IPS DF 4.7 (cell line): ENCODE data around the gene INO80B.
"Not testable (repeated sequence)": the region's sequence is repeated elsewhere in the genome, so short reads cannot be mapped to it uniquely, and the experiment has no call there.

Experiments used
- DNase-seq: peaks from one replicate; pipeline ENCODE4 v3.0.0-alpha.2; 2013; ENCODE audit warnings: low spot score; ENCODE audit errors: extremely low read depth

Gene INO80B

GRCh38 chr2:74425523-74425922, 29.4 kb upstream of the INO80B start:
- DNase-seq = no peak

- DNase-seq = no peak
Measured at GRCh38 chr2:74426181-74426758, 28.6 kb upstream of the INO80B start.

DNA sequence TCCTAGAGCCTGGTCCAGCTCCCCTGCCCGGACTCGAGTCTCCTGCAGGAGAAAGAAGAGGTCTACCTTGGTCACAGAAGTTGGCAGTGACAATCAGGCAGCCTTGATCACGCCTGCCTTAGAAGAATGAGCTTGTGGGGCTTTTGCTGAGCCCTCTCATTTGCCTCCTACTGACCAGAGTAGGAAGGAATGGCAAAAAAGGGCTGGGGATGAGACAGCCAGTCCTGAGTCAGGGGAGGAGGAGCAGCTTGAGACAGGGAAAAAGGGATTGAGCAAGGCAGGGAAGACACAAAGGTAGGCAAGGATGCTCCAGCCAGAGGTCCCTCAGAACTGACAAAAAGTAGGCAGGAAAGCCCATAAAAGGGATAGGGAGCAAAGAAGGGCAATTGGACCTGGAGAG, 27.3 kb upstream of the INO80B start:
- no peak for DNase-seq

DNA sequence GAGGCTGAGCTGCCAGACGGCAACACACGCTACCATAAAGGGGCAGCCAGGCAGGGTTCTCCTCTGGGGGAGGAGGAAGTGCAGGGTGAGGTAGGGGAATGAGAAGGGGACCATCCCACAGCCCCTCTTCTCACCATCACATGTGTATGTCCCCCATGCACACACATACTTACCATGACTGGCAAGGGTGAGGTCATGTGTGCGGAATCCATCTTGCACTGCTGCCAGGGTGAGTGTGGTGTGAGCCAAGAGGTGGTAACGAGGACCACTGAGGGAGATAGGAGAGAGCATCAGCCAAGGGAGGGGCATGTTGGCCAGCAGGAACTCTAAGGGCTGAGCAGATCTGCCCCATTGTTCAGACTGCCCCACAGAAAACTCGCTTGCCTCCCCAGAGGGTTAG, 26.2 kb upstream of the INO80B start:
- no peak for DNase-seq

- DNase-seq = no peak
Measured at GRCh38 chr2:74429487-74430451, 25.1 kb upstream of the INO80B start.

DNA sequence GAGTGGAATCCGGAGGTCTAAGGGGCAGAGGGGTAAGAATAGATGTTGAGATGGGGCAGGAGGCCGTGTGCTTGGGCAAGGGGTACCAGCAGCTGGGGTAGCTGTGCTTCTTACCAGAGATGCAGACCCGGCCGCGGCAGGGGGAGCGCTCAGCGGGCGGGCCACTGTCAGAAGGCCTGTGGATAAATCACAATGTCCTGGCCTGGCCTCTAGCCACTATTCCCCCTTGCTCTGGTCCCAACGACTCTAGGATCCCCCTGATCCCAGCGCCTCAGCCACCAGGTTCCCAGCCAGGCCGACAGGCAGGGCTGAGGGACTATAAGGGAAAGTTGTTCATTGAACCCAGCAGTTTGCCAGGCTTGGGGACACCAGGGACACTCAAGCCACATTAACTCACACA, 24.4 kb upstream of the INO80B start:
- no peak for DNase-seq

DNA sequence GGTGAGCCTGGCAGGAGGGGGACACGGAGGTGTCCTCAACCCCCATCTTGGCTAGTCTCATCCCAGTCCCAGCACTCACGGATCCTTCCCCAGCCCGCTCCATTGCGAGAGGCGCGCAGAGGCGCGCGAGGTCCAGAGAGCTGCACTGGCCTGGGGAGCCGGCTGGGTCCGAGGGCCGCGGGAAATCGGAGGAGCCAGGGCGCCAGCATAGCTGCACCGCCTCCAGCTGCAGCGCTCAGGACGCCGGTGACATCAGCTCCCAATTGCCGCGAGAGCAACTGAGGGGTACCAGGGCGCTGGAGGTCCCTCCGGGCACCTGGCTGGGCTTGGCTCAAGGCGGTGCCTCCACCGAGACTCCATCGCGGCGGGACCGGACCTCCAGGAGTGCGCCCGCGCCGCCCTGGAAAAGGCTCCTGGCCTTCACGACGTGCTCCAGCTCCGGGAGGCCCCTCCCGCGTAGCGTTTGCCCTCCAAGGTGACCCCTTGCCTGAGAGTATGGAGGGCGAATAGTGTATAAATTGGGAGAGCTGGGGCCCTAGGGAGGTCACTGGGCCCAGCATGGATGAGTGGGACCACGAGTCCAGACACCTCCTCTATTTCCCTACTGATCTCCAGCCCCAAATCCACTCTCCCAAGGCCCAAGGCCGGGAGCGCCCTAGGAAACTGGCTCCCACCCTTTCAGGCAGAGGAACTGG, 18.6 kb upstream of the INO80B start:
- no peak for DNase-seq

DNA sequence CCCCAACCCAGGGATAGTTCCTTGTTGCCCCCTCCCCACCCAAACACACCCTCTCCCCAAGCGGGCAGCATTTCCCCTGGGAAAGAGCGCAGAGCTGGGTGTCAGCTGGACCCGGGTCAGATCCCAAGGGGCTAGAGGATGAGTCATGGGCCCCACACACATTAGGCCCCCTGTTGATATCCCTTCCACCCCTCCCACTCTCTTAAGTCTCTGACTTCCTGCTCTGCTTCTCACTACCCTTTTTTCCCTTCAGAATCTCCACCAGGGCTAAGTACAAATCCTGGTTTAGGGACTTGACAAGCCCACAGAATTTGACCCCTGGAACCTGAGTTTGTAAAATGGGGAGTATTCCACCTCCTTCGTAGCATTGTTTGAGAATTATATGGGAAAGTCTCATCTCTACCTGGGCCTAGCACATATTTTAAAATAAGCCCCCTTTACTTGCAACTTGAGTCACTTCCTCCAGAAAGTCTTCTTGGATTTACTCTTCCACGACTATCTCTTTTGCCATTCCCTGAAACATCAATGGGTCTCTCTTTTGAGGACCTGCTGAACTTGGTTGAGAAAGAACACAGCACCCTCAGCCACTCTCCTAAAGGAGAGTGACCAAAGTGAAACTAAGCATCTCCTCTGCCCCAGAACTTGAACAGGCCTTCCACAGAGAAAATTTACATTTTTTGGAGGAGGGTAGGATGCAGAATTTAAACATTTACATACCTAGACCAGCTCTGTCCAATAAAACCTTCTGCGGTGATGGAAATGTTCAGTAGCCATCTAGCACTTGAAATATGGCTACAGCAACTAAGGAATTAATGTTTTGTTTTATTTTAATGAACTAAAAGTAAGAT, 17.8 kb upstream of the INO80B start:
- DNase-seq = no peak

DNA sequence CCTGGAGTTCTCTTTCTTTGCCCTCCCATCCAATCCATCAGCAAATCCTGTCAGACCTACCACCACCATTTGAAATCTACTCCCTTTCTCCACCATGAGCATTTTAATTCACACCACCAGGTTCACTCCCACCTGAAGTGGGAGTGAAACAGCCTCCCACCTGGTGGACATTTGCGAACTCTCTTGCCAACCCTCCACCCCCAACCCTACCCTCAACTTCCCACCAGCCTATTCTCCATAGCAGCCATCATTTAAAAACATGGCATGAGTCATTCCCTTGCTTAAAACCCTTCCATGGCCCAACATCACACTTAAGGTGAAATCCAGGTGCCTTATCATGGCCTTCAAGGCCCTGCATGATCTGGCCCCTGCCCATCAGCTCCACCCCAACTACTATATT, 16.6 kb upstream of the INO80B start:
- DNase-seq = no peak

- DNase-seq = no peak
Measured at GRCh38 chr2:74439373-74439772, 15.5 kb upstream of the INO80B start.

GRCh38 chr2:74439803-74440377, 15.0 kb upstream of the INO80B start:
- DNase-seq = no peak

- no peak for DNase-seq
Measured at GRCh38 chr2:74440378-74441169, 14.3 kb upstream of the INO80B start.

- no peak for DNase-seq
Measured at GRCh38 chr2:74441170-74441689, 13.7 kb upstream of the INO80B start.

GRCh38 chr2:74441690-74442482, 13.0 kb upstream of the INO80B start, which contains the start of gene RTKN:
RTKN (minus strand) TSS chr2:74441937; CDS start chr2:74441816, 121 bp downstream.
- no peak for DNase-seq

DNA sequence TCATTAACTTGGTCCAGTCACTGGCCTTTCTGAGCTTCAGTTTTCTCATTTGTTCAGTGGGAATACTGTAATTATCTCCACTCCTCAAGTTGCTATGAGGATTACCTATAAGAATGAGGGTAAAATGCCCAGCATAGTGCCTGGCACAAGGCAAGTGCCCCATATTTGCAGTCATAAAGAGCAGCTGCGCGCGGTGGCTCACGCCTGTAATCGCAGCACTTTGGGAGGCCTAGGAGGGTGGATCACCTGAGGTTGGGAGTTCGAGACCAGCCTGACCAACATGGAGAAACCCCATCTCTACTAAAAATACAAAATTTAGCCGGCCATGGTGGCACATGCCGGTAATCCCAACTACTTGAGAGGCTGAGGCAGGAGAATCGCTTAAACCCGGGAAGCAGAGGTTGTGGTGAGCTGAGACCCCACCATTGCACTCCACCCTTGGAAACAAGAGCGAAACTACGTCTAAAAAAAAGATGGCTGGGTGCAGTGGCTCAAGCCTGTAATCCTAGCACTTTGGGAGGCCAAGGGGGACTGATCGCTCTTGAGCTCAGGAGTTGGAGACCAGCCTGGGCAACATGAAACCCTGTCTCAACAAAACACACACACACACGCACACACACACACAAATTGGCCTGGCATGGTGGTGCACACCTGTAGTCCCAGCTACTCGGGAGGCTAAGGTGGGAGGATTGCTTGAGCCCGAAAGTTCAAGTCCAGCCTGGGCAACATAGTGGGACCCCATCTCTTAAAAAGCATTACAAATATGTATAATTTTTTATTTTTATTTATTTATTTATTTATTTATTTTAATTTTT, 12.2 kb upstream of the INO80B start:
- DNase-seq = not testable (repeated sequence)

DNA sequence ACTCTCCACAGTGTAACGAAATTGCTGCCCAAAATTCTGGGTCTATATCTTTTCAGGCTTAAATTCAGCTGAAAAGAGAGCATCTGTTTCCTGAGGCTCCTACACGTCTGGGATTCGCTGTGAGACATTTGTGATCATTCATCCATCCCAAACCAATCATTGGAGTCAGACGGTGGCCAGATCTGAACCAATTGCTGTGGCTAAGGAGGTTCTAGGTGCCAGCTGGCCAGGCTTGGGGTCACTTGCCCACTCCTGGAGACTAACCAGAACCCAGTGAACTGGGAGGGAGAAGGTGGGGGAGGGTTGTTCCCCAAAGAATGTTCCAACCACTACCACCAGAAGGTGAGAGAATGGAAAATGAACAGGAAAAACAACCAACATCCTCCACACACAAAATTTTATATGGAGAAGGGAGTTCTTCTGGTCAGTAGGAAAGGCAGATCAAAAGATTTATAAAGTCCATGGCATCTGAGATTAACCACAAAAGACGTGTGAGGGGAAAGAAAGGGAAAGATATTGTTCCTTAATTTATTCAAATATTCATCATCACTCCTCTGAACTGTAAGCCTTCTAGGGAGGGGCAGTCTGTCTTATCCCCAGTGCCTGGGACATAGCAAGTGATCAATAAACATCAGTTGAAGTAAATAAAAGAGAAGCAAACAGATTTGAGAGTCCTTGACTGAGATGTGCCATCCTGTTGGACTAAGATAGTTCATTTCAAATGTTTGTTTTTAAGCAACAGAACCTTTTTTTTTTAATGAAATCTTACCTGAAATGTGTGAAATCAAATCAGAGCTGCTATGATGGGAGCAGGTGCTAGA, 10.2 kb upstream of the INO80B start:
- no peak for DNase-seq
